Measurements from ENCODE around the gene OPALIN.

Gene OPALIN

GRCh38 chr10:96374639-96374984, 15.8 kb upstream of the OPALIN start:
- Histone ChIP-seq H3K9ac (ENCODE audit: low read depth, low read length, poor library complexity) (no peak overlapping the region), H3K9me3 (replicated peaks in 1 of 2; ENCODE audit: control insufficient read depth in 2 of 2, insufficient read depth in 1 of 2, low read depth in 1 of 2, low read length in 2 of 2) (no peaks in the 10 kb centered on the region), H3K27me3 (ENCODE audit: control insufficient read depth in 3 of 3, insufficient read depth in 3 of 3, low read depth in 1 of 3, low read length in 3 of 3) (peaks cover 0 to 10% (median 0%) of the 10 kb centered on the region in 3 experiments), H2BK12ac (ENCODE audit: low read length) (no peak overlapping the region), H2BK5ac (ENCODE audit: low read length) (no peak overlapping the region), H4K91ac (ENCODE audit: low read depth, low read length, poor library complexity) (no peak overlapping the region), H2AK5ac (ENCODE audit: low read depth, low read length) (no peak overlapping the region), H3K4me1 (ENCODE audit: control insufficient read depth in 2 of 2, insufficient read depth in 1 of 2, low read depth in 1 of 2, low read length in 2 of 2) (peaks cover 0 to 14% of the 10 kb centered on the region in 2 donors), H2BK120ac (ENCODE audit: low read depth, low read length) (no peak overlapping the region), H3K14ac (ENCODE audit: low read length) (no peak overlapping the region), H3K36me3 (replicated peaks in 1 of 2; ENCODE audit: control insufficient read depth in 2 of 2, insufficient read depth in 2 of 2, low read length in 2 of 2) (no peaks in the 10 kb centered on the region), H3K4me3 (ENCODE audit: low read length in 2 of 2) (peak overlapping the region; percentile 12 to 33), H3K79me1 (ENCODE audit: low read depth, low read length) (no peaks in the 10 kb centered on the region), H3K27ac (replicated peaks; ENCODE audit: low read length) (no peak overlapping the region), H3K18ac (ENCODE audit: low read length) (no peak overlapping the region), H3K23ac (ENCODE audit: low read depth, low read length, poor library complexity) (no peak overlapping the region), H2BK15ac (ENCODE audit: low read length) (no peak overlapping the region), H3K4me2 (ENCODE audit: insufficient read depth, low read length, poor library complexity, severe bottlenecking) (peak overlapping the region; percentile 98), H4K8ac (ENCODE audit: low read depth, low read length) (no peak overlapping the region), H3K4ac (ENCODE audit: low read length) (no peak overlapping the region), H2AFZ (ENCODE audit: low read length) (peak overlapping the region; percentile 83)
- DNase-seq (ENCODE audit: low spot score) = no peak
- no CpG with 5 or more reads among the region's 9 CpGs for WGBS, 2 donors (ENCODE audit: extremely low coverage in 2 of 2, insufficient read length in 2 of 2, insufficient replicate concordance in 1 of 2)

GRCh38 chr10:96374004-96374403, 15.2 kb upstream of the OPALIN start:
- no peak overlapping the region for H2BK5ac ChIP-seq (ENCODE audit: low read length)
- H3K9ac ChIP-seq (ENCODE audit: low read depth, low read length, poor library complexity) = no peak overlapping the region
- H4K91ac ChIP-seq (ENCODE audit: low read depth, low read length, poor library complexity) = no peak overlapping the region
- H3K27me3 ChIP-seq (ENCODE audit: control insufficient read depth in 3 of 3, insufficient read depth in 3 of 3, low read depth in 1 of 3, low read length in 3 of 3) = peaks cover 0 to 10% (median 0%) of the 10 kb centered on the region in 3 experiments
- no peak overlapping the region for H3K4ac ChIP-seq (ENCODE audit: low read length)
- peaks cover 0 to 14% of the 10 kb centered on the region in 2 donors for H3K4me1 ChIP-seq (ENCODE audit: control insufficient read depth in 2 of 2, insufficient read depth in 1 of 2, low read depth in 1 of 2, low read length in 2 of 2)
- no peaks in the 10 kb centered on the region for H3K79me1 ChIP-seq (ENCODE audit: low read depth, low read length)
- no peak overlapping the region for H4K8ac ChIP-seq (ENCODE audit: low read depth, low read length)
- H3K18ac ChIP-seq (ENCODE audit: low read length) = no peak overlapping the region
- no peak for DNase-seq (ENCODE audit: low spot score)
- no peak overlapping the region for H3K27ac ChIP-seq (replicated peaks; ENCODE audit: low read length)
- no peak overlapping the region for H2AFZ ChIP-seq (ENCODE audit: low read length)
- no peak overlapping the region for H3K23ac ChIP-seq (ENCODE audit: low read depth, low read length, poor library complexity)
- no peaks in the 10 kb centered on the region for H3K9me3 ChIP-seq (replicated peaks in 1 of 2; ENCODE audit: control insufficient read depth in 2 of 2, insufficient read depth in 1 of 2, low read depth in 1 of 2, low read length in 2 of 2)
- H2BK12ac ChIP-seq (ENCODE audit: low read length) = no peak overlapping the region
- no CpG with 5 or more reads among the region's 5 CpGs for WGBS, 2 donors (ENCODE audit: extremely low coverage in 2 of 2, insufficient read length in 2 of 2, insufficient replicate concordance in 1 of 2)
- H2BK15ac ChIP-seq (ENCODE audit: low read length) = no peak overlapping the region
- no peaks in the 10 kb centered on the region for H3K36me3 ChIP-seq (replicated peaks in 1 of 2; ENCODE audit: control insufficient read depth in 2 of 2, insufficient read depth in 2 of 2, low read length in 2 of 2)
- H3K4me2 ChIP-seq (ENCODE audit: insufficient read depth, low read length, poor library complexity, severe bottlenecking) = no peak overlapping the region
- no peak overlapping the region for H3K14ac ChIP-seq (ENCODE audit: low read length)
- no peak overlapping the region for H2BK120ac ChIP-seq (ENCODE audit: low read depth, low read length)
- H2AK5ac ChIP-seq (ENCODE audit: low read depth, low read length) = no peak overlapping the region
- no peak overlapping the region for H3K4me3 ChIP-seq (ENCODE audit: low read length in 2 of 2)

- H3K9ac ChIP-seq (ENCODE audit: low read depth, low read length, poor library complexity) = no peak overlapping the region
- no peaks in the 10 kb centered on the region for H3K9me3 ChIP-seq (replicated peaks in 1 of 2; ENCODE audit: control insufficient read depth in 2 of 2, insufficient read depth in 1 of 2, low read depth in 1 of 2, low read length in 2 of 2)
- DNase-seq (ENCODE audit: low spot score) = no peak
- no peak overlapping the region for H4K91ac ChIP-seq (ENCODE audit: low read depth, low read length, poor library complexity)
- WGBS, 2 donors (ENCODE audit: extremely low coverage in 2 of 2, insufficient read length in 2 of 2, insufficient replicate concordance in 1 of 2) = no CpG with 5 or more reads among the region's 11 CpGs
- no peak overlapping the region for H3K4me3 ChIP-seq (ENCODE audit: low read length in 2 of 2)
- H3K36me3 ChIP-seq (replicated peaks in 1 of 2; ENCODE audit: control insufficient read depth in 2 of 2, insufficient read depth in 2 of 2, low read length in 2 of 2) = no peaks in the 10 kb centered on the region
- no peak overlapping the region for H3K14ac ChIP-seq (ENCODE audit: low read length)
- no peak overlapping the region for H3K23ac ChIP-seq (ENCODE audit: low read depth, low read length, poor library complexity)
- no peak overlapping the region for H3K4me2 ChIP-seq (ENCODE audit: insufficient read depth, low read length, poor library complexity, severe bottlenecking)
- no peak overlapping the region for H2BK120ac ChIP-seq (ENCODE audit: low read depth, low read length)
- no peak overlapping the region for H4K8ac ChIP-seq (ENCODE audit: low read depth, low read length)
- peak overlapping the region; percentile 46 for H3K18ac ChIP-seq (ENCODE audit: low read length)
- H2AK5ac ChIP-seq (ENCODE audit: low read depth, low read length) = peak overlapping the region; percentile 26
- peaks cover 0 to 10% (median 0%) of the 10 kb centered on the region in 3 experiments for H3K27me3 ChIP-seq (ENCODE audit: control insufficient read depth in 3 of 3, insufficient read depth in 3 of 3, low read depth in 1 of 3, low read length in 3 of 3)
- H3K79me1 ChIP-seq (ENCODE audit: low read depth, low read length) = no peaks in the 10 kb centered on the region
- H3K4ac ChIP-seq (ENCODE audit: low read length) = no peak overlapping the region
- H3K27ac ChIP-seq (replicated peaks; ENCODE audit: low read length) = no peak overlapping the region
- no peak overlapping the region for H2BK5ac ChIP-seq (ENCODE audit: low read length)
- no peak overlapping the region for H2BK12ac ChIP-seq (ENCODE audit: low read length)
- H2BK15ac ChIP-seq (ENCODE audit: low read length) = no peak overlapping the region
- no peak overlapping the region for H2AFZ ChIP-seq (ENCODE audit: low read length)
- peaks cover 0 to 5% of the 10 kb centered on the region in 2 donors for H3K4me1 ChIP-seq (ENCODE audit: control insufficient read depth in 2 of 2, insufficient read depth in 1 of 2, low read depth in 1 of 2, low read length in 2 of 2)
These were observed 12.6 kb upstream of the OPALIN start for GRCh38 chr10:96371356-96371755.

DNA sequence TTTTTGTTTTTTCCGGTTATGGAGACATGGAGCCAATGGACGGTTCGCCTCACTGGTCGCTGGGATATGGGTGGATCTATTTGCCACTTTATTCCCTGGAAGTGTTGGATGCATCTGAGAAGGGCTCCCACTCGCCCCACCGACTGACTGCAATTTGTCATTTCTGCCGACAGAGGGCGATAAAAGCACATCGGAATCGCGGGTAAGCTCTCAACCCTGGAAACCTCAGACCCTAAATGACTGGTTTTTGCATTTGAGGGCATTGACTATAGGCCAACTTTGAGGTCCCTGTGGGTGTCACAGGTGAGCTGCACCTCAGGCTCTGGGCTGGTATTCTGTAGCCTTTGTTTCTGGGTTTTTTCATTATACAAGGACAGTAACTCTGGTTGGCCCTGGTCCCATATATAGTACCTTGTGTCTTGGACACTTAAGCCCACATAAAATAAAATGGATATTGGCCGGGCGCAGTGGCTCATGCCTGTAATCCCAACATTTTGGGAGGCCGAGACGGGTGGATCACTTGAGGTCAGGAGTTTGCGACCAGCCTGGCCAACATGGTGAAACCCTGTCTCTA, 11.9 kb upstream of the OPALIN start:
- Histone ChIP-seq H4K91ac (ENCODE audit: low read depth, low read length, poor library complexity) (no peak overlapping the region), H3K79me1 (ENCODE audit: low read depth, low read length) (no peaks in the 10 kb centered on the region), H2AFZ (ENCODE audit: low read length) (no peak overlapping the region), H2BK12ac (ENCODE audit: low read length) (no peak overlapping the region), H3K4ac (ENCODE audit: low read length) (no peak overlapping the region), H3K23ac (ENCODE audit: low read depth, low read length, poor library complexity) (no peak overlapping the region), H3K9ac (ENCODE audit: low read depth, low read length, poor library complexity) (no peak overlapping the region), H3K4me3 (ENCODE audit: low read length in 2 of 2) (no peak overlapping the region), H2BK15ac (ENCODE audit: low read length) (no peak overlapping the region), H3K4me2 (ENCODE audit: insufficient read depth, low read length, poor library complexity, severe bottlenecking) (no peak overlapping the region), H3K4me1 (ENCODE audit: control insufficient read depth in 2 of 2, insufficient read depth in 1 of 2, low read depth in 1 of 2, low read length in 2 of 2) (peaks cover 0 to 7% of the 10 kb centered on the region in 2 donors), H3K18ac (ENCODE audit: low read length) (no peak overlapping the region), H3K36me3 (replicated peaks in 1 of 2; ENCODE audit: control insufficient read depth in 2 of 2, insufficient read depth in 2 of 2, low read length in 2 of 2) (no peaks in the 10 kb centered on the region), H3K27ac (replicated peaks; ENCODE audit: low read length) (no peak overlapping the region), H2BK5ac (ENCODE audit: low read length) (no peak overlapping the region), H3K14ac (ENCODE audit: low read length) (no peak overlapping the region), H3K9me3 (replicated peaks in 1 of 2; ENCODE audit: control insufficient read depth in 2 of 2, insufficient read depth in 1 of 2, low read depth in 1 of 2, low read length in 2 of 2) (no peaks in the 10 kb centered on the region), H3K27me3 (ENCODE audit: control insufficient read depth in 3 of 3, insufficient read depth in 3 of 3, low read depth in 1 of 3, low read length in 3 of 3) (peaks cover 0 to 10% (median 0%) of the 10 kb centered on the region in 3 experiments), H4K8ac (ENCODE audit: low read depth, low read length) (no peak overlapping the region), H2BK120ac (ENCODE audit: low read depth, low read length) (no peak overlapping the region), H2AK5ac (ENCODE audit: low read depth, low read length) (no peak overlapping the region)
- peak; percentile 58 for DNase-seq (ENCODE audit: low spot score)
- no CpG with 5 or more reads among the region's 16 CpGs for WGBS, 2 donors (ENCODE audit: extremely low coverage in 2 of 2, insufficient read length in 2 of 2, insufficient replicate concordance in 1 of 2)
